HEK293 (cell line): ENCODE measurements around the gene PARP3.

ENCODE experiments used
- KLF10 ChIP-seq: fragments of 450-650 bp; IDR thresholded peaks from 2 replicates; pipeline ENCODE4 v1.5.1; 2018; ENCODE audit warnings: missing biosample characterization, mild to moderate bottlenecking, missing genetic modification characterization
- MEIS1 ChIP-seq: sonication (generic); formaldehyde crosslinking; IDR thresholded peaks from 2 replicates; pipeline ENCODE4 v1.8.1; 2022; ENCODE audit warnings: missing genetic modification reagents, mild to moderate bottlenecking, borderline replicate concordance
- OSR2 ChIP-seq: fragments of 450-650 bp; formaldehyde crosslinking; IDR thresholded peaks from 2 replicates; pipeline ENCODE4 v1.5.1; 2016; ENCODE audit warnings: missing biosample characterization, missing genetic modification characterization
- RBAK ChIP-seq: fragments of 450-650 bp; formaldehyde crosslinking; IDR thresholded peaks from 2 replicates; pipeline ENCODE4 v1.5.1; 2016; ENCODE audit warnings: missing biosample characterization, missing genetic modification characterization
- SALL2 ChIP-seq: fragments of 450-650 bp; formaldehyde crosslinking; IDR thresholded peaks from 2 replicates; pipeline ENCODE4 v1.5.0; 2017; ENCODE audit warnings: missing biosample characterization, mild to moderate bottlenecking, missing genetic modification characterization, borderline replicate concordance
- SCRT2 ChIP-seq: fragments of 450-650 bp; formaldehyde crosslinking; IDR thresholded peaks from 2 replicates; pipeline ENCODE4 v1.5.1; 2016; ENCODE audit warnings: missing biosample characterization, missing genetic modification characterization
- ZBTB8A ChIP-seq: fragments of 450-650 bp; formaldehyde crosslinking; IDR thresholded peaks from 2 replicates; pipeline ENCODE4 v1.5.1; 2016; ENCODE audit warnings: missing biosample characterization, missing genetic modification characterization
- ZNF157 ChIP-seq: fragments of 450-650 bp; formaldehyde crosslinking; IDR thresholded peaks from 2 replicates; pipeline ENCODE4 v1.5.1; 2016; ENCODE audit warnings: missing biosample characterization, missing genetic modification characterization
- ZNF16 ChIP-seq: fragments of 450-650 bp; formaldehyde crosslinking; IDR thresholded peaks from 2 replicates; pipeline ENCODE4 v1.5.1; 2016; ENCODE audit warnings: low read depth, missing biosample characterization, missing genetic modification characterization
- ZNF211 ChIP-seq: fragments of 450-650 bp; formaldehyde crosslinking; IDR thresholded peaks from 2 replicates; pipeline ENCODE4 v1.5.1; 2016; ENCODE audit warnings: low read depth, missing biosample characterization, missing genetic modification characterization
- ZNF223 ChIP-seq: fragments of 450-650 bp; formaldehyde crosslinking; IDR thresholded peaks from 2 replicates; pipeline ENCODE4 v1.5.1; 2016; ENCODE audit warnings: missing biosample characterization, missing genetic modification characterization
- ZNF23 ChIP-seq: fragments of 450-650 bp; formaldehyde crosslinking; IDR thresholded peaks from 2 replicates; pipeline ENCODE4 v1.5.1; 2016; ENCODE audit warnings: missing biosample characterization, missing genetic modification characterization, borderline replicate concordance
- ZNF311 ChIP-seq: fragments of 450-650 bp; formaldehyde crosslinking; IDR thresholded peaks from 2 replicates; pipeline ENCODE4 v1.5.1; 2017; ENCODE audit warnings: missing biosample characterization, missing genetic modification characterization, borderline replicate concordance
- ZNF335 ChIP-seq: fragments of 450-650 bp; formaldehyde crosslinking; conservative IDR thresholded peaks from 2 replicates; pipeline ENCODE4 v1.5.1; 2016; ENCODE audit warnings: missing biosample characterization, missing genetic modification characterization
- ZNF350 ChIP-seq: fragments of 450-650 bp; formaldehyde crosslinking; IDR thresholded peaks from 2 replicates; pipeline ENCODE4 v1.5.0; 2017; ENCODE audit warnings: missing biosample characterization, mild to moderate bottlenecking, missing genetic modification characterization
- ZNF394 ChIP-seq: fragments of 450-650 bp; formaldehyde crosslinking; IDR thresholded peaks from 2 replicates; pipeline ENCODE4 v1.5.1; 2016; ENCODE audit warnings: missing biosample characterization, missing genetic modification characterization, mild to moderate bottlenecking, moderate library complexity, borderline replicate concordance
- ZNF548 ChIP-seq: fragments of 450-650 bp; formaldehyde crosslinking; IDR thresholded peaks from 2 replicates; pipeline ENCODE4 v1.5.1; 2016; ENCODE audit warnings: missing biosample characterization, missing genetic modification characterization
- ZNF555 ChIP-seq: fragments of 450-650 bp; formaldehyde crosslinking; conservative IDR thresholded peaks from 2 replicates; pipeline ENCODE4 v1.5.1; 2017; ENCODE audit warnings: missing biosample characterization, mild to moderate bottlenecking, missing genetic modification characterization, inconsistent platforms
- ZNF560 ChIP-seq: fragments of 450-650 bp; formaldehyde crosslinking; IDR thresholded peaks from 2 replicates; pipeline ENCODE4 v1.5.1; 2017; ENCODE audit warnings: missing biosample characterization, missing genetic modification characterization, borderline replicate concordance
- ZNF670 ChIP-seq: fragments of 450-650 bp; formaldehyde crosslinking; IDR thresholded peaks from 2 replicates; pipeline ENCODE4 v1.5.1; 2016; ENCODE audit warnings: missing biosample characterization, missing genetic modification characterization, low read depth
- ZNF76 ChIP-seq: fragments of 450-650 bp; formaldehyde crosslinking; IDR thresholded peaks from 2 replicates; pipeline ENCODE4; 2016; ENCODE audit warnings: low read depth, missing biosample characterization, missing genetic modification characterization, borderline replicate concordance
- ZSCAN16 ChIP-seq: fragments of 450-650 bp; formaldehyde crosslinking; IDR thresholded peaks from 2 replicates; pipeline ENCODE4 v1.5.1; 2016; ENCODE audit warnings: missing biosample characterization, missing genetic modification characterization
- ZSCAN30 ChIP-seq: fragments of 450-650 bp; IDR thresholded peaks from 2 replicates; pipeline ENCODE4 v1.5.1; 2018; ENCODE audit warnings: missing biosample characterization, mild to moderate bottlenecking, missing genetic modification characterization, moderate library complexity
- ZXDB ChIP-seq: fragments of 450-650 bp; formaldehyde crosslinking; IDR thresholded peaks from 2 replicates; pipeline ENCODE4 v1.5.1; 2016; ENCODE audit warnings: missing biosample characterization, missing genetic modification characterization
- TF ChIP-seq, protein P1 (sequence below): fragments of 450-650 bp; formaldehyde crosslinking; IDR thresholded peaks from 2 replicates; pipeline ENCODE4 v1.5.1; 2017; ENCODE audit warnings: missing biosample characterization, missing genetic modification characterization
- TF ChIP-seq, protein P2 (sequence below): fragments of 450-650 bp; formaldehyde crosslinking; IDR thresholded peaks from 2 replicates; pipeline ENCODE4 v1.5.1; 2016; ENCODE audit warnings: missing biosample characterization, missing genetic modification characterization
- TF ChIP-seq, protein P3 (sequence below): fragments of 450-650 bp; formaldehyde crosslinking; optimal IDR thresholded peaks from 2 replicates; pipeline ENCODE3; 2016; ENCODE audit warnings: missing biosample characterization, mild to moderate bottlenecking, missing genetic modification characterization
- TF ChIP-seq, protein P4 (sequence below): fragments of 450-650 bp; formaldehyde crosslinking; IDR thresholded peaks from 2 replicates; pipeline ENCODE4 v1.5.1; 2016; ENCODE audit warnings: missing biosample characterization, missing genetic modification characterization, low read depth
- TF ChIP-seq, protein P5 (sequence below): fragments of 450-650 bp; formaldehyde crosslinking; IDR thresholded peaks from 2 replicates; pipeline ENCODE4 v1.5.1; 2016; ENCODE audit warnings: missing biosample characterization, missing genetic modification characterization

The PARP3 gene

DNA sequence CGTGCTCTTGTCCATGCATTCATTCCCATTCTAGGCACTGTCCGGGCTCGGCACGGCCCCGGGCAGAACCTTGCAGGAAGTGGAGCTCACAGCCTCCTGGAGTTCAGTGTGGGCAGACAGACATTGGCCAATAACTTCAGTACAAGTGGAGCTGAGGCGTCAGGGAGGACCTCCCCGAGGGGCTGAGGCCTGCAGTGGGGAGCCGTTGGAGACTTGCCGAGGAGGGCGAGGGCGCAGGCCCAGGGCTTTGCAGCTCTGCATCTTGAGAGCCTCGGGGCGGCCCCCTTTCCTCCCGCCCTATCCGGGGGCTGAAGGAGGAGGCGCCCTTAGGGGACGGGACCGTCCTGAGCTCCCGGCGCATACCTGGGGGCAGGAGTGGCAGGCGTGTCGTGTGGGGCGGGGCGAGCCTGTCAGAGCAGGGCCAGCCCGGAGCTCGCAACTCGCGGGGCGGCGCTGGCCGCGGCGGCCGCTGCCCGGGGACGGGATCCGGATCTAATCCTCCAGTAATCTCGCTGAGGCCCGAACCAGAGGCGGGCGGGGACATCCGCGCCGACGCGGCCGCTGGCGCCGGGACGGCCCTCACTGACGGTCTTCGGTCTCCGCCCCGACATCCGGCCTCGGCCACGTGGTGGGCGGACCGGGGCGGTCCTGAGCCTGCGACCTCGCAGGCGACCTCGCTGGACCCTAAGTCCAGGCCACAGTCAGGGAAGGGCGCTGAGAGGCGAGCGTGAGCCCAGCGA, 40.8 kb downstream of the PARP3 start, which contains the start of gene ACY1 (continued):
- TF ChIP-seq ZNF211 (tag by site-specific recombination) (no peak), SCRT2 (tag by site-specific recombination) (no peak), SALL2 (tag by site-specific recombination) (no peak), ZNF394 (no peak), OSR2 (tag by site-specific recombination) (no peak), ZNF16 (tag by site-specific recombination) (no peak), ZBTB8A (peak; percentile 59), ZSCAN16 (no peak), ZSCAN30 (peak; percentile 74), ZNF350 (tag by site-specific recombination) (no peak), ZNF223 (tag by site-specific recombination) (no peak), ZNF76 (tag by site-specific recombination) (0 out of 2 replicates have a peak, but pooled peaks have one; percentile 8), ZXDB (tag by site-specific recombination) (no peak), ZNF670 (no peak), ZNF157 (tag by site-specific recombination) (no peak), ZNF555 (no peak), ZNF335 (tag by site-specific recombination) (peak; percentile 54; the same call in 1 of the 2 replicates), ZNF548 (tag by site-specific recombination) (no peak), KLF10 (0 out of 2 replicates have a peak, but pooled peaks have one; percentile 23), ZNF560 (tag by site-specific recombination) (no peak), ZNF23 (no peak), MEIS1 (CRISPR knock-in tag) (no peak), ZNF311 (tag by site-specific recombination) (no peak), RBAK (tag by site-specific recombination) (no peak)
- TF ChIP-seq, protein P1, sequence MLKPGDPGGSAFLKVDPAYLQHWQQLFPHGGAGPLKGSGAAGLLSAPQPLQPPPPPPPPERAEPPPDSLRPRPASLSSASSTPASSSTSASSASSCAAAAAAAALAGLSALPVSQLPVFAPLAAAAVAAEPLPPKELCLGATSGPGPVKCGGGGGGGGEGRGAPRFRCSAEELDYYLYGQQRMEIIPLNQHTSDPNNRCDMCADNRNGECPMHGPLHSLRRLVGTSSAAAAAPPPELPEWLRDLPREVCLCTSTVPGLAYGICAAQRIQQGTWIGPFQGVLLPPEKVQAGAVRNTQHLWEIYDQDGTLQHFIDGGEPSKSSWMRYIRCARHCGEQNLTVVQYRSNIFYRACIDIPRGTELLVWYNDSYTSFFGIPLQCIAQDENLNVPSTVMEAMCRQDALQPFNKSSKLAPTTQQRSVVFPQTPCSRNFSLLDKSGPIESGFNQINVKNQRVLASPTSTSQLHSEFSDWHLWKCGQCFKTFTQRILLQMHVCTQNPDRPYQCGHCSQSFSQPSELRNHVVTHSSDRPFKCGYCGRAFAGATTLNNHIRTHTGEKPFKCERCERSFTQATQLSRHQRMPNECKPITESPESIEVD (tag by site-specific recombination), result no peak
- TF ChIP-seq, protein P2, sequence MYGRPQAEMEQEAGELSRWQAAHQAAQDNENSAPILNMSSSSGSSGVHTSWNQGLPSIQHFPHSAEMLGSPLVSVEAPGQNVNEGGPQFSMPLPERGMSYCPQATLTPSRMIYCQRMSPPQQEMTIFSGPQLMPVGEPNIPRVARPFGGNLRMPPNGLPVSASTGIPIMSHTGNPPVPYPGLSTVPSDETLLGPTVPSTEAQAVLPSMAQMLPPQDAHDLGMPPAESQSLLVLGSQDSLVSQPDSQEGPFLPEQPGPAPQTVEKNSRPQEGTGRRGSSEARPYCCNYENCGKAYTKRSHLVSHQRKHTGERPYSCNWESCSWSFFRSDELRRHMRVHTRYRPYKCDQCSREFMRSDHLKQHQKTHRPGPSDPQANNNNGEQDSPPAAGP (tag by site-specific recombination), result no peak
- TF ChIP-seq, protein P3, sequence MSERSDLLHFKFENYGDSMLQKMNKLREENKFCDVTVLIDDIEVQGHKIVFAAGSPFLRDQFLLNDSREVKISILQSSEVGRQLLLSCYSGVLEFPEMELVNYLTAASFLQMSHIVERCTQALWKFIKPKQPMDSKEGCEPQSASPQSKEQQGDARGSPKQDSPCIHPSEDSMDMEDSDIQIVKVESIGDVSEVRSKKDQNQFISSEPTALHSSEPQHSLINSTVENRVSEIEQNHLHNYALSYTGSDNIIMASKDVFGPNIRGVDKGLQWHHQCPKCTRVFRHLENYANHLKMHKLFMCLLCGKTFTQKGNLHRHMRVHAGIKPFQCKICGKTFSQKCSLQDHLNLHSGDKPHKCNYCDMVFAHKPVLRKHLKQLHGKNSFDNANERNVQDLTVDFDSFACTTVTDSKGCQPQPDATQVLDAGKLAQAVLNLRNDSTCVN (tag by site-specific recombination), result peak; percentile 78
- TF ChIP-seq, protein P4, sequence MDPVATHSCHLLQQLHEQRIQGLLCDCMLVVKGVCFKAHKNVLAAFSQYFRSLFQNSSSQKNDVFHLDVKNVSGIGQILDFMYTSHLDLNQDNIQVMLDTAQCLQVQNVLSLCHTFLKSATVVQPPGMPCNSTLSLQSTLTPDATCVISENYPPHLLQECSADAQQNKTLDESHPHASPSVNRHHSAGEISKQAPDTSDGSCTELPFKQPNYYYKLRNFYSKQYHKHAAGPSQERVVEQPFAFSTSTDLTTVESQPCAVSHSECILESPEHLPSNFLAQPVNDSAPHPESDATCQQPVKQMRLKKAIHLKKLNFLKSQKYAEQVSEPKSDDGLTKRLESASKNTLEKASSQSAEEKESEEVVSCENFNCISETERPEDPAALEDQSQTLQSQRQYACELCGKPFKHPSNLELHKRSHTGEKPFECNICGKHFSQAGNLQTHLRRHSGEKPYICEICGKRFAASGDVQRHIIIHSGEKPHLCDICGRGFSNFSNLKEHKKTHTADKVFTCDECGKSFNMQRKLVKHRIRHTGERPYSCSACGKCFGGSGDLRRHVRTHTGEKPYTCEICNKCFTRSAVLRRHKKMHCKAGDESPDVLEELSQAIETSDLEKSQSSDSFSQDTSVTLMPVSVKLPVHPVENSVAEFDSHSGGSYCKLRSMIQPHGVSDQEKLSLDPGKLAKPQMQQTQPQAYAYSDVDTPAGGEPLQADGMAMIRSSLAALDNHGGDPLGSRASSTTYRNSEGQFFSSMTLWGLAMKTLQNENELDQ, result no peak
- TF ChIP-seq, protein P5, sequence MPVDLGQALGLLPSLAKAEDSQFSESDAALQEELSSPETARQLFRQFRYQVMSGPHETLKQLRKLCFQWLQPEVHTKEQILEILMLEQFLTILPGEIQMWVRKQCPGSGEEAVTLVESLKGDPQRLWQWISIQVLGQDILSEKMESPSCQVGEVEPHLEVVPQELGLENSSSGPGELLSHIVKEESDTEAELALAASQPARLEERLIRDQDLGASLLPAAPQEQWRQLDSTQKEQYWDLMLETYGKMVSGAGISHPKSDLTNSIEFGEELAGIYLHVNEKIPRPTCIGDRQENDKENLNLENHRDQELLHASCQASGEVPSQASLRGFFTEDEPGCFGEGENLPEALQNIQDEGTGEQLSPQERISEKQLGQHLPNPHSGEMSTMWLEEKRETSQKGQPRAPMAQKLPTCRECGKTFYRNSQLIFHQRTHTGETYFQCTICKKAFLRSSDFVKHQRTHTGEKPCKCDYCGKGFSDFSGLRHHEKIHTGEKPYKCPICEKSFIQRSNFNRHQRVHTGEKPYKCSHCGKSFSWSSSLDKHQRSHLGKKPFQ (tag by site-specific recombination), result no peak
